ENCODE data around the gene FRMD3.

DNA sequence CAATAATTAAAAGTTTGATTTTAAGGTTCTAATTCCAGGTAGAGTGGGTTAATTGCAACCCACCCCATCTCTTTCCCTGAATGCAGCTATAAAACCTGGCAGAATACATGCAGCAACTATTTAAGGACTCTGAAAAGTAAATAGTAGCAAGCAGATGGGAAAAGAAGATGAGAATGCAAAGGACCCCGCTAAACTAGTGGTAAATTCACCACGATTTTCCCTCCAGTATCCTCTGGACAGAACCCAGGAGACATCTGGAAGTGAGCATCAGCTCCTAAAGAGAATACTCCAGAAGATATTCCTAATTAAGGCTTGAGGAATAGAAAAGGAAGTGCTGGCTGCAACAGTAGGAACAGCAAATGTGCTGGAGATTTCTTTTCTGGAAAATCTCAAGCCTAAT, 170.9 kb downstream of the FRMD3 start:
- TF ChIP-seq, protein P1, sequence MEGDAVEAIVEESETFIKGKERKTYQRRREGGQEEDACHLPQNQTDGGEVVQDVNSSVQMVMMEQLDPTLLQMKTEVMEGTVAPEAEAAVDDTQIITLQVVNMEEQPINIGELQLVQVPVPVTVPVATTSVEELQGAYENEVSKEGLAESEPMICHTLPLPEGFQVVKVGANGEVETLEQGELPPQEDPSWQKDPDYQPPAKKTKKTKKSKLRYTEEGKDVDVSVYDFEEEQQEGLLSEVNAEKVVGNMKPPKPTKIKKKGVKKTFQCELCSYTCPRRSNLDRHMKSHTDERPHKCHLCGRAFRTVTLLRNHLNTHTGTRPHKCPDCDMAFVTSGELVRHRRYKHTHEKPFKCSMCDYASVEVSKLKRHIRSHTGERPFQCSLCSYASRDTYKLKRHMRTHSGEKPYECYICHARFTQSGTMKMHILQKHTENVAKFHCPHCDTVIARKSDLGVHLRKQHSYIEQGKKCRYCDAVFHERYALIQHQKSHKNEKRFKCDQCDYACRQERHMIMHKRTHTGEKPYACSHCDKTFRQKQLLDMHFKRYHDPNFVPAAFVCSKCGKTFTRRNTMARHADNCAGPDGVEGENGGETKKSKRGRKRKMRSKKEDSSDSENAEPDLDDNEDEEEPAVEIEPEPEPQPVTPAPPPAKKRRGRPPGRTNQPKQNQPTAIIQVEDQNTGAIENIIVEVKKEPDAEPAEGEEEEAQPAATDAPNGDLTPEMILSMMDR (IDR thresholded peaks at IDR 0.05; ENCODE audit: extremely low read depth in 1 of 2, insufficient read depth in 1 of 2, low read depth in 1 of 2, low read length in 2 of 2), result no peak
- TF ChIP-seq POLR2A (IDR thresholded peaks at IDR 0.05; ENCODE audit: low read depth, low read length), result no peak
- TF ChIP-seq EZH2 (IDR thresholded peaks at IDR 0.05; ENCODE audit: borderline replicate concordance, low read depth, low read length, severe bottlenecking), result no peak
- no peak for TF ChIP-seq MAX (IDR thresholded peaks at IDR 0.05; ENCODE audit: insufficient read depth, insufficient read length)

Measured in endothelial cell of umbilical vein (primary cell).